Mucosa of descending colon (tissue), 3 donors: Measurements from ENCODE around the gene IPO9. TPM values are rescaled to one million over a fixed set of nuclear protein-coding genes. Genes with fewer than 3 reads are reported as not detected.

Experiments used
- ATAC-seq: fragments of 200-7000 bp; cut with Tn5 transposase; one replicate; pipeline ENCODE4 v1.9.1; 2020; ENCODE audit warnings: mild to moderate bottlenecking, moderate library complexity
- DNase-seq, 3 donors: peaks; one replicate each; pipeline ENCODE4 v3.0.0-alpha.2; 2020
- H3K36me3 ChIP-seq: fragments of 200-600 bp; one replicate; pipeline ENCODE4 v1.8.0; 2021; ENCODE audit warnings: low read depth, mild to moderate bottlenecking
- H3K4me1 ChIP-seq: fragments of 200-600 bp; one replicate; pipeline ENCODE4 v1.8.0; 2021; ENCODE audit warnings: low read depth, mild to moderate bottlenecking
- H3K4me3 ChIP-seq: fragments of 200-600 bp; one replicate; pipeline ENCODE4 v1.8.0; 2021; ENCODE audit warnings: mild to moderate bottlenecking
- H3K9me3 ChIP-seq: fragments of 200-600 bp; one replicate; pipeline ENCODE4 v1.8.0; 2021; ENCODE audit warnings: mild to moderate bottlenecking
- intact Hi-C, 2 donors: fragments of 100-400 bp; cut with DNase I in 1 of 2; cut with micrococcal nuclease in 1 of 2; formaldehyde crosslinking; loops; one replicate each; pipeline versions ENCODE4 v1.11.0 to v1.11.1; 2022; cut with DNase I, micrococcal nuclease
- total RNA-seq, 3 donors: library from RNA; stranded (reverse); fragmentation: NEBNext Ultra II Directional in 2 of 3; extraction: Animal tissue kit (Norgen Biotek cat#: 25700) in 2 of 3; gene quantifications; one replicate each; pipeline versions ENCODE4 v1.2.1 to v1.2.4, GENCODE V29; 2021 to 2023
- TF ChIP-seq, protein P1 (sequence below): fragments of 200-600 bp; IDR thresholded peaks from one replicate; pipeline ENCODE4 v1.8.0; 2022; ENCODE audit warnings: antibody characterized with exemption, mild to moderate bottlenecking
- donor health status: DM: no; HTN: no; CAD: no; lungs with moderate emphysema.
- donor health status: DM: no; HTN: no; CAD: no.
- donor health status: DM: no; HTN: yes; CAD: no.

The IPO9 gene
- total RNA-seq, 3 donors from 2014 or later: 25.9 to 33.9 (median 28.4) TPM

DNA sequence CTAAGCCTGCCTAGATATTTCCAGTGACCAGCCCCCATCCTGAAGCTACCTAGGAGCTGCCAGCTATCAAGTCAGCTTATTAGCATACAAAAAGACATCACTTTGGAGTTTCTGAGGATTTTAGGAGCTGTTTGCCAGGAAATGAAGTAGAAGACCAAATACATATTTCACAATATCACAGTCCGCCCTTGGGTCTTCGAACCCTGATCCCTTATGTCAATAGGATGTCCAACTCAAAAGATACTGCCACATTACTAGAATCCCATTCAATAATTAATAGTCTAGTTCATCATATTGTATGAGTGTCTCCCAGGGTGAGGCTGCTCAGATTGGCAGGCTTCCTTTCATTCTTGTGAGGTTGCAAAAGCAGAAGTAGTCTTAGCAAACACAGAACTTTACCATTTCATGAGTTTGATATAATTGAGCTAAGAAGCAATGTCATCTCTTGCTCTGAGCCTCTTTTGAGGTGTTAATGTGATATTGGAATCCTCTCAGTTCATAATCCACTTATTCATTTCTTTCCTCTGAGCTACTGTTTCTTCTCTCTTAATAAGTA lies 13.6 kb downstream of the IPO9 start:
- intact Hi-C loops: no loop called here
- no peaks in the 10 kb centered on the region for H3K4me1 ChIP-seq
- no peaks in the 10 kb centered on the region for H3K9me3 ChIP-seq
- ATAC-seq: no peak
- no peaks in the 10 kb centered on the region for H3K36me3 ChIP-seq
- H3K4me3 ChIP-seq: no peak overlapping the region
- TF ChIP-seq, protein P1, sequence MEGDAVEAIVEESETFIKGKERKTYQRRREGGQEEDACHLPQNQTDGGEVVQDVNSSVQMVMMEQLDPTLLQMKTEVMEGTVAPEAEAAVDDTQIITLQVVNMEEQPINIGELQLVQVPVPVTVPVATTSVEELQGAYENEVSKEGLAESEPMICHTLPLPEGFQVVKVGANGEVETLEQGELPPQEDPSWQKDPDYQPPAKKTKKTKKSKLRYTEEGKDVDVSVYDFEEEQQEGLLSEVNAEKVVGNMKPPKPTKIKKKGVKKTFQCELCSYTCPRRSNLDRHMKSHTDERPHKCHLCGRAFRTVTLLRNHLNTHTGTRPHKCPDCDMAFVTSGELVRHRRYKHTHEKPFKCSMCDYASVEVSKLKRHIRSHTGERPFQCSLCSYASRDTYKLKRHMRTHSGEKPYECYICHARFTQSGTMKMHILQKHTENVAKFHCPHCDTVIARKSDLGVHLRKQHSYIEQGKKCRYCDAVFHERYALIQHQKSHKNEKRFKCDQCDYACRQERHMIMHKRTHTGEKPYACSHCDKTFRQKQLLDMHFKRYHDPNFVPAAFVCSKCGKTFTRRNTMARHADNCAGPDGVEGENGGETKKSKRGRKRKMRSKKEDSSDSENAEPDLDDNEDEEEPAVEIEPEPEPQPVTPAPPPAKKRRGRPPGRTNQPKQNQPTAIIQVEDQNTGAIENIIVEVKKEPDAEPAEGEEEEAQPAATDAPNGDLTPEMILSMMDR: no peak
- no peak for DNase-seq

DNA sequence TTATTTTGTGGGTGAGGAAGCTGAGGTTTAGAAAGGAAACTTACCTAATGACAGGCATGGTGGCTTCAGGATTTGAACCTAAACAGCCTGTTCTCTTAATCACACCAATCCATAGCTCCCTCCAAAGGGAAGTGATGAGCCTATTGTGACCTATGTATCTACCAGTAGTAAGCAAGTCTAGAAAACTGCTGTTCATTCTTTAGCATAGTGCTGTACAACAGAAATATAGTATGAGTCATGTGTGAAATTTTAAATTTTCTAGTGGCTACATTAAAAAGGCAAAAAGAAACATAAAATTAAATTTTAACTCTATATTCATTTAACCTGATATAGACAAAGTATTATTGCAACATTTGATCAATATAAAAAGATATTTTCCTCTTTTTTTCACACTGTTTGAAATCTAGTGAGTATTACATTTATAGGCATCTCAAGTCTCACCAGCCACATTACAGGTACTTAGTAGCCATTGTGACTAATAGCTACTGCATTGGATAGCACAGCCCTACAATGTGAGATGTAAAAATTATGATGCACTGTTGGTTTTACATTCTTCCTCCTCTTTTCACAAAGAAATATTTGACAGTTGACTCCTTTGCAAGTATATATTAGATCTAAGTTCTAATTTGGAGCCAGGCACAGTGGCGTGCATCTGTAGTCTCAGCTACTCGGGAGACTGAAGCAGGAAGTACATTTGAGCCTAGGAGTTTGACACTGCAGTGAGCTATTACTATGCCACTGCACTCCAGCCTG lies 16.6 kb downstream of the IPO9 start:
- ATAC-seq (no peak), DNase-seq (no peak)
- Histone ChIP-seq H3K4me3 (no peak overlapping the region), H3K9me3 (no peaks in the 10 kb centered on the region), H3K4me1 (no peaks in the 10 kb centered on the region), H3K36me3 (no peaks in the 10 kb centered on the region)
- intact Hi-C loops: no loop called here
- TF ChIP-seq, protein P1: no peak

DNA sequence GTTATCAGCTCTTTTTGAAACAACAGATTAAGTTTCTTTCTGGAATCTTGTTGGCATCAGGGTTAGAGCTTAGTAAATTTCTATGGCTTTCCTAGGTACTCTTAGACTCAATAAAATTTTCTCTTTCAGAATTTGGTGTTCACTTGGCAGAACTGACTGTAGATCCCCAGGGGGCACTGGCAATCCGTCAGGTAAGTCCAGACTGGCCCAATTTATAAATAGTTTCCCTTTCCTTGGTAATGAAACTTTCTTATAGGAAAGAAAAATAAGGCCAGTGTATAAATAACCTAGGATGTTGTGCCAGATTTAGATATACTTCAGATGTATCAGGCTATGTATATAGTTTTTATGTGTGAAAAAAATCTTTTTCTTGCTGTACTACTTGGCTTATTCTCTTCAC lies 18.2 kb downstream of the IPO9 start:
- TF ChIP-seq, protein P1: no peak
- Histone ChIP-seq H3K4me1 (no peaks in the 10 kb centered on the region), H3K36me3 (no peaks in the 10 kb centered on the region), H3K9me3 (no peaks in the 10 kb centered on the region), H3K4me3 (no peak overlapping the region)
- DNase-seq (no peak), ATAC-seq (no peak)
- intact Hi-C loops: no loop called here

DNA sequence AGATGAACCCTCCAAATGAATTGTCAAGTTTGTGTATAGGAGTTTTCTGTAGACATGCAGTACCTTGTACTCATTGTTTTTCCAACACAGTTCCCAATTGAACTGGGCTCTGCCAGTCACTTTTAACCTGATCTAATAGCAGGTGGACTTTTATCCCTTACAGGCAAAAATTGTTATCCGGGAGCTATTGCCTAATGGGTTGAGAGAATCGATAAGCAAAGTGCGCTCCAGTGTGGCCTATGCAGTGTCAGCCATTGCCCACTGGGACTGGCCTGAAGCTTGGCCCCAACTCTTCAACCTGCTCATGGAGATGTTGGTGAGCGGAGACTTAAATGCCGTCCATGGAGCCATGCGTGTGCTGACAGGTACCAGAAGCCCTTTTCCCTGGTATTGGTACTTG lies 19.3 kb downstream of the IPO9 start:
- H3K4me1 ChIP-seq: no peaks in the 10 kb centered on the region
- TF ChIP-seq, protein P1: no peak
- no peak overlapping the region for H3K4me3 ChIP-seq
- H3K36me3 ChIP-seq: peaks cover 2% of the 10 kb centered on the region
- intact Hi-C loops: no loop called here
- DNase-seq (no peak), ATAC-seq (no peak)
- H3K9me3 ChIP-seq: no peaks in the 10 kb centered on the region

DNA sequence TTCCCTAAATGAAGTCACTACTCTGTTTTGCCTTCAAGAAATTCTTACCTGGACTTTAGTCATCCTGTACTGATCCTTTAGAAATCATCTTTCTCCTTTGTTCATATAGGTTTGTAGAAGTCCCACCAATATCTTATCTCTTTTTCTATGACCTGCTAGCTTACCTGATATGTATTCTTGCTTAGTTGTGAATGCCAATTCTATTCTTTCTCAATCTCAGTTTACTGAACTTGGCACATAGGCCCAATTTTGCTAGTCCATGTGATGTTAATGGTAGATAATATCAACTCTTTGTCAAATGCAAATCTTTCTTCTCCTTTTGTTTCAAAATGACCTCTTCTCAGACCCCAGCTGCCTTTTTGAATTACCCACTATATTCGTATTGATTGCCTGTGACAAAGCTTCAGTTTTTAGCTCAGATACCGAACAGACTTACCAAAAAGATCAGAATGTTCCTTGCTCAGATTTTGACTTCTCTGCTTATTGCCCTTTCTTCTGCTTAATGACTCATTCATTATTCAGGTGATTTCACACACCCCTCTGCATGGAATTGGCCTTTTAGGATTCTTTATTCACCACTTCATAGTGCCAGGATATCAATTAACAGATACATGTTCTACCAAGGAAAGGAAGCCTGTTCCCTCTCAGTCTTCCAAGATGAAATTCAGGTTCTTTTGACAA lies 20.6 kb downstream of the IPO9 start:
- H3K36me3 ChIP-seq: peaks cover 6% of the 10 kb centered on the region

More for the DNA sequence above, 20.6 kb downstream of the IPO9 start:
- no peaks in the 10 kb centered on the region for H3K4me1 ChIP-seq
- ATAC-seq: no peak
- intact Hi-C loops: no loop called here
- DNase-seq: no peak
- TF ChIP-seq, protein P1: no peak
- no peak overlapping the region for H3K4me3 ChIP-seq
- no peaks in the 10 kb centered on the region for H3K9me3 ChIP-seq
